Activated CD8-positive, alpha-beta T cell treated with anti-CD3 and anti-CD28 coated beads, Interleukin-2, amount 10 ng/mL, durations not matched to agents 7 days and 5 days (primary cell): ENCODE data around the gene VSX1. TPM values are rescaled to one million over a fixed set of nuclear protein-coding genes. Genes with fewer than 3 reads are reported as not detected.

Source experiments
- ATAC-seq: fragments of 150-1000 bp; cut with Tn5 transposase; one replicate; pipeline ENCODE4 v1.10.0; 2021; ENCODE audit warnings: moderate library complexity
- CTCF ChIA-PET: fragments of 350-600 bp; sonication (Branson Sonifier 250); formaldehyde crosslinking; loops from one replicate; lab custom pipeline; 2021; ENCODE audit warnings: antibody characterized with exemption; lab: Charles Lee
- POLR2A ChIA-PET: fragments of 350-600 bp; sonication (Branson Sonifier 250); formaldehyde crosslinking; loops from one replicate; lab custom pipeline; 2021; ENCODE audit warnings: antibody characterized with exemption; lab: Charles Lee
- DNase-seq: peaks from one replicate; pipeline ENCODE4 v3.0.0-alpha.2; 2020
- H3K27ac Mint-ChIP-seq: one replicate; pipeline ENCODE4 v1.8.0; 2021; ENCODE audit warnings: mild to moderate bottlenecking, mixed read lengths
- H3K27me3 Mint-ChIP-seq: one replicate; pipeline ENCODE4 v1.8.0; 2021; ENCODE audit warnings: low read depth, mixed read lengths
- H3K36me3 Mint-ChIP-seq: one replicate; pipeline ENCODE4 v1.8.0; 2021; ENCODE audit warnings: low read depth, mixed read lengths
- H3K4me1 Mint-ChIP-seq: one replicate; pipeline ENCODE4 v1.8.0; 2021; ENCODE audit warnings: low read depth, mixed read lengths
- H3K4me3 Mint-ChIP-seq: one replicate; pipeline ENCODE4 v1.8.0; 2021; ENCODE audit warnings: mild to moderate bottlenecking, mixed read lengths
- H3K9me3 Mint-ChIP-seq: one replicate; pipeline ENCODE4 v1.8.0; 2022; ENCODE audit warnings: mixed read lengths; ENCODE audit not compliant: insufficient read depth
- total RNA-seq, 2 experiments: library from RNA; stranded (reverse); gene quantifications; one replicate each; pipeline ENCODE4 v1.2.3, GENCODE V29; 2021

Gene VSX1
- total RNA-seq, 2 experiments from 2014 or later = not detected

DNA sequence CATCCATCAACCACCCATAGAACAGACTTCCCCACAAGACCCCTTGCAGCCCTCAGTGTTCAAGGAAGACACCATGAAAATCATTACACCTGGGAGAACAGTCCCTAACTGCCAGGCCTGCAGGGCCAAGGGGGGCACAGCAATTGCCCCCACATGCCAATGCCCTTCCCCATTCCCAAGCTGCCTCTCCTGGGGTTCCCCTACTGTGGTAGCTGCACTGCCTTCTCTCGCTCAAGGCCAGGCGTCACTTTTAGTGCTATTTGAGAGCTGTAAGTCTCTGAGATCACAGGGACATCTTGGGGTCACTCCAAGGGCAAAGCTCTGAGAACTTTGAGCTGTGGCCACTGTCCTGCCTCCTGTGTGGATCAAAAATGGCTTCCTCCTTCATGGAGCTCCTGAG is 18.0 kb downstream of the VSX1 start:
- no peak for DNase-seq
- H3K36me3 Mint-ChIP-seq = no peaks in the 10 kb centered on the region
- H3K4me3 Mint-ChIP-seq = no peak overlapping the region
- no peak overlapping the region for H3K27ac Mint-ChIP-seq
- H3K4me1 Mint-ChIP-seq = peaks cover 13% of the 10 kb centered on the region
- peaks cover 36% of the 10 kb centered on the region for H3K27me3 Mint-ChIP-seq
- POLR2A ChIA-PET = interaction anchor here (1.0 kb wide), 1 partner anchor 71 kb away, joined by 3 read pairs; no protein-coding TSS in a partner anchor
- ATAC-seq = no peak
- CTCF ChIA-PET = interaction anchor here (1.6 to 11.2 kb wide), 8 partner anchors 10 to 132 kb away, joined by 5 to 191 read pairs (median 11); partner anchors contain the start of gene APMAP
- H3K9me3 Mint-ChIP-seq = no peaks in the 10 kb centered on the region

DNA sequence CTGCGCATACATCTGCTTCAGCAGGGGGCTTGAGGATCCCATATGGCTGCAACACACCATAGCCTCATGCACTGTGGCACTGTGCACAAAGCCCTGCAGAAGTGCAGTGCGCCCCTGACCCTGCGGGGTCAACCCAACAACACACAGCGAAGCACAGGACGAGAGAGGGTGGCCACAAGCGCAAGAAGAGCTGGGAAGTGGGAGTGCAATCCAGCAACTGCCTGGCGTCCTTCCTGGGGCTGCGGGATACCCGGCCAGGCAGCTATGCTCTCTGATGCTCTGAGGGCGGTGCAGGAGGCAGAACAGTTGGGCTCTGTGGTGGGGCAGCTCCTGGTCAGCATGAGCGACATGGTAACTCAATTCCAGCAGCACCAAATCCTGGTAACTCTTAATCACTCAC is 18.4 kb downstream of the VSX1 start:
- POLR2A ChIA-PET = no interaction called here
- ATAC-seq = no peak
- no peak overlapping the region for H3K27ac Mint-ChIP-seq

GRCh38 chr20:25062841-25063240 is 19.1 kb downstream of the VSX1 start:
- H3K4me3 Mint-ChIP-seq = no peak overlapping the region
- H3K4me1 Mint-ChIP-seq = peaks cover 18% of the 10 kb centered on the region
- DNase-seq (no peak), ATAC-seq (no peak)
- H3K27ac Mint-ChIP-seq = no peak overlapping the region
- peaks cover 31% of the 10 kb centered on the region for H3K27me3 Mint-ChIP-seq
- ChIA-PET CTCF (interaction anchor here (0.7 to 11.2 kb wide), 4 partner anchors 9 to 184 kb away, joined by 3 to 191 read pairs (median 5); partner anchors contain the start of gene APMAP), POLR2A (interaction anchor here (1.1 kb wide), 1 partner anchor 69 kb away, joined by 4 read pairs; no protein-coding TSS in a partner anchor)
- no peaks in the 10 kb centered on the region for H3K9me3 Mint-ChIP-seq
- H3K36me3 Mint-ChIP-seq = no peaks in the 10 kb centered on the region

More for the DNA sequence above, 18.4 kb downstream of the VSX1 start:
- peaks cover 34% of the 10 kb centered on the region for H3K27me3 Mint-ChIP-seq
- CTCF ChIA-PET = interaction anchor here (0.6 to 11.2 kb wide), 6 partner anchors 31 to 466 kb away, joined by 3 to 191 read pairs (median 10); partner anchors contain the start of gene APMAP
- no peaks in the 10 kb centered on the region for H3K9me3 Mint-ChIP-seq
- DNase-seq = no peak
- no peak overlapping the region for H3K4me3 Mint-ChIP-seq
- H3K36me3 Mint-ChIP-seq = no peaks in the 10 kb centered on the region
- H3K4me1 Mint-ChIP-seq = peaks cover 17% of the 10 kb centered on the region

DNA sequence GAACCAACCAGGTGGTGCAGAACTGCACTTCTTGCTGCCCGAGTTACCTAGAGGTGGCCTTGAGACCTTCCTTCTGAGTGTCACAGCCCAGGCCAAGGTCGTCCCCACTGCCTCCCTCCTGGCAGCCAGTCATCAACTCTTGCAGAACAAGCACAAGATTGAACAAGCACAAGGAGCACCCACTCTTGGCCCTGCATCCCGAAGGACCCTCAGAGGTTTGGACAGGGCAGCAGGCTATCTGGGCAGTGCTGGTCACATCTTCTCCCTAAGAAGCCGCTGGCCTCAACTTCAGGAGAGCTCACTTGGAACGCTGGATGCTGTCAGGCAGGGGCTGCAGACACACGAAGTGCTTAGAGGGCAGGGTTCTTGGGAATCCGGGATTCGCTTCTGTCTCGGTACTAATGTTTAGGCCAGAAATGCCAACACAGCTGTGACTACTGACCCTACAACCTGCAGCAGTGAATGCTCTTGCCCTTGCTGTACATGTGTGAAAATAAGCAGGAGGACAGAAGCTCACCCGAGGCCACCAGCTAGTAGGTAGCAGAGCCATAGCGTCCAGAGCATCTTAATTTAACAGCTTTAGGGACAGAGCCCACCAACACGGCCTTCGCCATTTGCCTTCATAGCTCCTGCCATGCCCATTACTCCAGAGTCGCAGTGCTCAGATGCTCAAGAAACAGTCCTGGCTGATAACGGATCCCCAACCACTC is 20.0 kb downstream of the VSX1 start:
- Mint-ChIP-seq H3K27me3 (peaks cover 31% of the 10 kb centered on the region), H3K36me3 (no peaks in the 10 kb centered on the region), H3K9me3 (no peaks in the 10 kb centered on the region), H3K27ac (no peak overlapping the region), H3K4me3 (no peak overlapping the region), H3K4me1 (peaks cover 18% of the 10 kb centered on the region)
- ChIA-PET CTCF (interaction anchor here (1.0 to 11.2 kb wide), 3 partner anchors 8 to 68 kb away, joined by 3 to 191 read pairs (median 7); partner anchors contain the start of gene APMAP), POLR2A (interaction anchor here (1.1 kb wide), 1 partner anchor 68 kb away, joined by 4 read pairs; no protein-coding TSS in a partner anchor)
- DNase-seq (no peak), ATAC-seq (no peak)

DNA sequence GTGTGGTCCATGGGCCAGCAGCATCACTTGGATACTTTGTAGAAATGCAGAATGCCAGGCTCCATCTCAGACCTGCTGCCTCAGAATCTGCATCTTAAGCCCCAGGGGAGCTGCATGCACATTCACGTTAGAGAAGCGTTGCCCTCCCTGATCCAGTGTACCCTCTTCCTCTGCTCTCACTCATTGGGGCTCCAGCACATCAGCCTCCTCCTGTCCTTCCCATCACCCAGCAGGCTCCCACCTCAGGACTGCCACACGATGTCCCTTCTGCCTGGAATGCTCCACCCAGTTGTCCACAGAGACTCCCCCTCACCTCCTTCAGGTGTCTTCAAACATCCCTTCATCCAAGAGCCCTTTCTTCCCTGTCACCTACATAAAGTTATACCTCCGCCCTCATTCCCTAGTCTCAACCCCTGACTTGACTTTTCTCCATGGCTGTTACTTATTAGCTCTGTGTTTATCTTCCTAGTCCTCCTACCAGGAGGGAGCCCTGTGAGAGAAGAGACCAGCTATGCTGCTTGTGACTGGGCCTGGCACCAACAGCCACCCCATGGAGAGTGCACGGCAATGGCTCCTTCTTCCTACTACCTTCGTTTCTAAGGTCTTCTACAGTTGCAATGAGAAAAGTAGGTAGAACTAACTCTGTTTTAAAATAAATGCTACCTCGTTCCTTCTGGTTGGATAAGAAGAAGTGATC is 20.7 kb downstream of the VSX1 start:
- ChIA-PET CTCF (interaction anchor here (11.2 kb wide), 1 partner anchor 67 kb away, joined by 191 read pairs; the partner anchor contains the start of gene APMAP), POLR2A (interaction anchor here (0.7 kb wide), 1 partner anchor 16 kb away, joined by 3 read pairs; no protein-coding TSS in a partner anchor)
- no peak for ATAC-seq
- Mint-ChIP-seq H3K27ac (no peak overlapping the region), H3K27me3 (peaks cover 31% of the 10 kb centered on the region), H3K4me3 (no peak overlapping the region), H3K36me3 (no peaks in the 10 kb centered on the region), H3K4me1 (peaks cover 22% of the 10 kb centered on the region), H3K9me3 (no peaks in the 10 kb centered on the region)
- DNase-seq = no peak

DNA sequence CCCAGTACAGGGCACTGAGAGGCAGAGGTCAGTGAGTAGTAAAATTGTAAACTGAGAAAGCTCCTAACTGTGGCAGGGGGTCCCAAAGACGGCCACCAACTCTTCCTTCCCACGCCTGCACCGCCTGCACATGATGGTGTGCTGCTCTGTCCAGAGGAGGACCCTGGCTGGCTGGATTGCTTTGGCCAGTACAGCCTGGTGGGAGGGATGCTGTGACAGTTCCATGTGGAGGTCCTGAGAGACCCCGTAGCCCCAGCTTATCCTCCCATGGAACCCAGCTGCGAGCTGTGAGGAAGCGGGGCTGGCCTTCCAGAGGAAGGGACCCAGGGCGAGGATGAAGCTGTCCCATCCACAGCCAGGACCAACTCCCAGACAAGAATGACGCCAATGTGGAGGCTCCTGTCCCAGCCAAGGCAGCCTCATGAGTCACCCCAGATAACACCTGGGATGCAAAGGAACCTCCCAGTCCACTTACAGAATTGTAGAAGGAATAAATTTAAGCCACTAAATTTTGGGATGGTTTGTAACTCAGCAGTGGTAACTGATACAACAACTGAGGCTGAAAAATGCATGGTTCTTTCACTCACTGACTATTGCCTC is 22.0 kb downstream of the VSX1 start:
- DNase-seq (no peak), ATAC-seq (no peak)
- no peak overlapping the region for H3K27ac Mint-ChIP-seq
- no peaks in the 10 kb centered on the region for H3K9me3 Mint-ChIP-seq
- CTCF ChIA-PET = interaction anchor here (1.0 to 11.2 kb wide), 4 partner anchors 23 to 137 kb away, joined by 3 to 191 read pairs (median 4); partner anchors contain the start of gene APMAP
- no peak overlapping the region for H3K4me3 Mint-ChIP-seq
- peaks cover 11% of the 10 kb centered on the region for H3K36me3 Mint-ChIP-seq
- POLR2A ChIA-PET = interaction anchor here (1.9 to 4.5 kb wide), 2 partner anchors 23 to 64 kb away, joined by 6 to 31 read pairs; no protein-coding TSS in a partner anchor
- H3K27me3 Mint-ChIP-seq = peaks cover 28% of the 10 kb centered on the region
- peaks cover 30% of the 10 kb centered on the region for H3K4me1 Mint-ChIP-seq

DNA sequence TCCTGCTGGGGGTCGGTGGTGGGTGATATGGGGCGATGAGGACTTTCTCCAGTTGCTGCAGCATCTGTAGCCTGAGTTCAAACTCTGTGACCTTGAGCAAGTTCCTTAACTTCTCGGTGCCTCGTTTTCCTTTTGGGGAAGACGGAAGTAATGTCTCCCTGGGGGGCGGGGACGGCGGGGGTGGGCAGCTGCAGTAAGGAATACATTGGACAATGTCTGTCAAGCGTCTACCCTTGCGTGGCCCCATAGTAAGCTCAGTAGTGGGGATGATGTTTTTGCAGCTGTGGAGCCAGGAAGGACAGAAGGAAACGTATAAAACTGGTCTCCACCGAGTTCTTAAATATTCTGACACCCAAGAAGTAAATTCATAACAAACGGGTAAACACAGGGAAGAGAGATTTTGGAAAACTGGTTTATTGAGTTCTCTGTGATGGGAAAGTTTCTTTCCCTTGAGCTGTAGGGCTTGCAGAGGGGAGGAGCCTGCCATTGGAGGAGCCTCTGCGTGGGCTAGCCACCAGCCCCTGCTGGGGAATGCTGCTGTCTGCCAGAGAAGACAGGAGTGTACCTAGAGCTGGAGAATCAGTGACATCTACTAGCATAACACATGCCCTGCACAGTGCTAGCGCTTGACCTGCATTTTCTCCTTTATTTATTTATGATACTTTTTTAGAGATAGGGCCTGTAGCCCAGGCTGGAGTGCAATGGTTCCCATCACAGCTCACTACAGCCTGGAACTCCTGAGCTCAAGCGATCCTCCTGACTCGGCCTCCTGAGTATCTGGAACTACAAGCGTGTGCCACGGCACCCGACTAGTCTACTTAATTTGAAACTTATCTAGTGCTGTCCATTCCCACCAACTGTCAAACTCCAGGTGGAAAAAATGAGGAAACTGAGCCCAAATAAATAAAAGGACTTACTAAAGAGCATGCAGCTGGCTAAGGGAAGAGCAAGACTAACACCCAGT is 22.8 kb downstream of the VSX1 start:
- DNase-seq (no peak), ATAC-seq (no peak)
- ChIA-PET CTCF (interaction anchor here (0.8 to 11.2 kb wide), 5 partner anchors 22 to 137 kb away, joined by 3 to 191 read pairs (median 3); partner anchors contain the start of gene APMAP), POLR2A (interaction anchor here (0.7 to 4.5 kb wide), 8 partner anchors 15 to 128 kb away, joined by 3 to 31 read pairs (median 5); partner anchors contain the start of gene APMAP)
- peaks cover 34% of the 10 kb centered on the region for H3K4me1 Mint-ChIP-seq
- H3K9me3 Mint-ChIP-seq = no peaks in the 10 kb centered on the region
- peaks cover 25% of the 10 kb centered on the region for H3K27me3 Mint-ChIP-seq
- H3K27ac Mint-ChIP-seq = peak overlapping the region; percentile 84
- peaks cover 18% of the 10 kb centered on the region for H3K36me3 Mint-ChIP-seq
- H3K4me3 Mint-ChIP-seq = peak overlapping the region; percentile 73

DNA sequence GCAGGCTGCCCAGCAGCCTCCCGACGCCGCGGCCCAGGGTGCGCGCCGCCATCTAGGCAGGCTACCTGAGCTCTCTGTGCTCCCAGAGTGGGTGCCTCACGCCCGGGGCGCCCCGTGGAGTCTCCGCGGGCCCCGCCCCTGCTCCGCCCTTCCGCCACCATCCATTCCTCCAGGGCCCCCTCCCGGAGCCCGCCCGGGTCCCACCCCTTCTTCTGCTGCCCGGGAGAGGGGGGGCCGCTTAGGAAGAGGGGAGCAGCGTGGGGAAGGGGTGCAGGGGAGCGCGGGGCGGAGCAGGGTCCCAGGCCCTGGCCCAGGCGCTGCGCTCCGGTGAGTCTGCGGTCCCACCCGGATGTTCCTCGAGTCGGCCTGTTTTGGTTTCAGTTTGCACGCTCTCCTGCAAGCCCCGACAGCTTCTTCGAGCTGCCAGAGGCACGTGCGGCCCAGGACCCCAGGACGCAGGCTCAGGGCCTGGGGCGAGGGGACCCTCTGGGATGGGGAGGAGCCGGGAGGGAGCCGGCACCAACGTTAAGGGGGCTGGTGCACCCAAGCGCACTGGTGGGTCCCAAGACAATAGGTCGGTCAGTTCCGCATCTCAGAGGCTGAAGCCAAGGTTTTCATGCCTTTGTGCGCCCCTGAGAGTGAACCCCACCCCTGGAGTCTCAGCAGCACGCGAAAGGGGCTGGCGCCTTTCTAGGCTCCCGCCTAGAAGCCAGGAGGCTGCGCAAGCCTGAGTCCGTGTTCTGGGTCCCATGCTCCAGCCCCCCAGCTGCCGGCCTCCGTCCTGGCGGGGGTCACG is 23.7 kb downstream of the VSX1 start, which contains the start of gene ACSS1:
TSS of gene ACSS1 (minus strand) at position 89 of the 796 bp plus-strand sequence. CDS start at position 52, 37 bp downstream.
- ChIA-PET CTCF (interaction anchor here (1.2 to 11.2 kb wide), 3 partner anchors 13 to 64 kb away, joined by 3 to 191 read pairs (median 6); partner anchors contain the start of gene APMAP), POLR2A (interaction anchor here (0.6 to 4.5 kb wide), 12 partner anchors 10 to 129 kb away, joined by 3 to 31 read pairs (median 4); partner anchors contain the start of gene APMAP)
- Mint-ChIP-seq H3K36me3 (peaks cover 18% of the 10 kb centered on the region), H3K9me3 (no peaks in the 10 kb centered on the region), H3K27me3 (peaks cover 19% of the 10 kb centered on the region), H3K27ac (peak within 1 kb of the TSS; percentile 87), H3K4me3 (peak within 1 kb of the TSS; percentile 86), H3K4me1 (peaks cover 43% of the 10 kb centered on the region)
- ATAC-seq (peak; percentile 79), DNase-seq (peak; percentile 88)

DNA sequence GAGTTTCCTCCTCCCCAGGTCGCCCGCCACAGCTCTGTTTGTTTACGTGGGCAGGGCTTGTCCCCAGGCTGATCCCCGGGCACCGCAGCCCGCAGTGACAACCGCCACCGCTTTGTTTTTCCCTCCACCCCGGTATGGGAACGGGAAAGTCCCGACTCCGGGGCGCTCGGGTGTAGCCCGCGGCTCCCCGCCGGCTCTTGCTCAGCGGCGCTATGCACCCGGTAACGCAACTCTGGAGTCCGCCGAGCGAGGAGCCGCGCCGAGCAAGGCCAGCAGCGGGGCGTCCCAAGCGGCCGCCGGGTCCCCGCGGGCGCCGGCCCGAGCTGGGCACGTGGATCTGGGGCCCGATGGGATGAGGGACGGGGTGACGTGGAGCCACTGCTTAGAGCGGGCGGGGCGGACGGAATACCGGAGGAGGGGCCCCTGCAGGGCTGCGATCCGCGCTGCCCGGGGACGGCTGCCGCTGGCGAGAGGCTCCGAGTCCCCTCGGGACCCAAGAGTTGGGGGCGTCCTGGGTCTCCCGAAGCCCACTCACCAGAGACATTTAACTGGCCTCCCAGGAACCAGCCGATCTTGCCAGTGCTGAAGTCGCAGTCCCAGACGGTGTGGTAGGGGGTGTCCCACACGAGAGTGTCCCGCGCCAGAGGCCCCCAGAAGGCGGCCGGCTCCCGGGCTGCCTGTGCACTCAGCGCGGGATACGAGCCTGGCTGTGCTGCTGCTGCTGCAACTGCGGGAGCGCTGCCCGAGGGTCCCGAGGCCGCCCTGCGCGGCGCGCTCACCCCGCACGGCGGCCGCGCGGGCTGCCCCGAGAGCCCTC is 24.5 kb downstream of the VSX1 start:
- Mint-ChIP-seq H3K36me3 (peaks cover 18% of the 10 kb centered on the region), H3K27ac (peak overlapping the region; percentile 87), H3K27me3 (peaks cover 13% of the 10 kb centered on the region), H3K4me1 (peaks cover 47% of the 10 kb centered on the region), H3K4me3 (peak overlapping the region; percentile 86), H3K9me3 (no peaks in the 10 kb centered on the region)
- ChIA-PET CTCF (interaction anchor here (1.2 to 11.2 kb wide), 2 partner anchors 12 to 63 kb away, joined by 3 to 191 read pairs; partner anchors contain the start of gene APMAP), POLR2A (interaction anchor here (0.5 to 4.5 kb wide), 15 partner anchors 9 to 130 kb away, joined by 3 to 31 read pairs (median 3); partner anchors contain the start of gene APMAP)
- ATAC-seq = peak; percentile 54
- DNase-seq = peak; percentile 80
